GM18517 (cell line): ENCODE data around the gene TRPV4.

Experiments
- ATAC-seq: cut with Tn5 transposase; IDR thresholded peaks from one replicate; pipeline ENCODE4 v1.9.1; 2021; ENCODE audit warnings: mild to moderate bottlenecking, moderate library complexity; ENCODE audit not compliant: unreplicated experiment

Gene TRPV4

GRCh38 chr12:109743076-109743910 is 89.9 kb downstream of the TRPV4 start:
- ATAC-seq = no peak

- ATAC-seq = no peak
Observed at GRCh38 chr12:109741970-109742703, 91.1 kb downstream of the TRPV4 start.

GRCh38 chr12:109741286-109741969 is 91.8 kb downstream of the TRPV4 start:
- no peak for ATAC-seq

- ATAC-seq = no peak
Observed at GRCh38 chr12:109740694-109741245, 92.4 kb downstream of the TRPV4 start.

- ATAC-seq = no peak
Observed at GRCh38 chr12:109739747-109740693, 93.2 kb downstream of the TRPV4 start.

GRCh38 chr12:109738878-109739665 is 94.1 kb downstream of the TRPV4 start:
- no peak for ATAC-seq

GRCh38 chr12:109738209-109738608 is 95.0 kb downstream of the TRPV4 start:
- ATAC-seq = no peak

- ATAC-seq = no peak
Observed at GRCh38 chr12:109737631-109738030, 95.6 kb downstream of the TRPV4 start.

- ATAC-seq = no peak
Observed at GRCh38 chr12:109737126-109737525, 96.1 kb downstream of the TRPV4 start.

- ATAC-seq = no peak
Observed at GRCh38 chr12:109736552-109737108, 96.6 kb downstream of the TRPV4 start.

GRCh38 chr12:109735825-109736551 is 97.2 kb downstream of the TRPV4 start:
- no peak for ATAC-seq

GRCh38 chr12:109735051-109735521 is 98.1 kb downstream of the TRPV4 start:
- ATAC-seq = no peak

GRCh38 chr12:109734219-109735000 is 98.8 kb downstream of the TRPV4 start:
- no peak for ATAC-seq
